A673 (cell line): ENCODE data around the gene ST8SIA5.

Source experiments
- CTCF ChIP-seq: fragments of 300-800, 200-600 bp; sonication (generic); conservative IDR thresholded peaks from 2 replicates; pipeline ENCODE4 v1.5.1; 2017; ENCODE audit warnings: low read depth, mild to moderate bottlenecking, antibody characterized with exemption, low read length, moderate library complexity, mixed read lengths
- EZH2 ChIP-seq: fragments of 200-600 bp; sonication (generic); IDR thresholded peaks from 2 replicates; pipeline ENCODE4 v1.6.1; 2017; ENCODE audit warnings: borderline replicate concordance, low read depth, mild to moderate bottlenecking, mixed read lengths, antibody characterized with exemption, low read length; ENCODE audit not compliant: poor library complexity, severe bottlenecking

GRCh38 chr18:46700066-46700824 is 56.6 kb downstream of the ST8SIA5 start:
- no peak for TF ChIP-seq EZH2
- TF ChIP-seq CTCF: no peak
